Neural progenitor cell (in vitro differentiated cells): ENCODE data around the gene GPR39.

Experiments used
- CTCF ChIP-seq: fragments of 200-600 bp; sonication (generic); IDR thresholded peaks from 2 replicates; pipeline ENCODE4 v1.5.1; 2017; ENCODE audit warnings: antibody characterized with exemption, mild to moderate bottlenecking
- EZH2 ChIP-seq: fragments of 200-600 bp; sonication (generic); IDR thresholded peaks from 2 replicates; pipeline ENCODE4 v1.6.1; 2017; ENCODE audit warnings: antibody characterized with exemption, mild to moderate bottlenecking, moderate library complexity
- EZH2phosphoT487 ChIP-seq: fragments of 200-600 bp; sonication (generic); IDR thresholded peaks from 2 replicates; pipeline ENCODE4 v1.6.1; 2017; ENCODE audit warnings: antibody characterized with exemption

GRCh38 chr2:132645722-132646539 lies 229.3 kb downstream of the GPR39 start:
- no peak for TF ChIP-seq CTCF
- no peak for TF ChIP-seq EZH2
- TF ChIP-seq EZH2phosphoT487: no peak
